HFF-Myc (cell line): ENCODE results near the gene RNF112.

Experiments used
- DNase-seq: peaks from one replicate; pipeline ENCODE4 v3.0.0-alpha.2; 2011; ENCODE audit warnings: low read depth; ENCODE audit errors: extremely low read depth
- H3K4me3 ChIP-seq: replicated peaks from 2 replicates; pipeline ENCODE4 v1.5.1; 2011; ENCODE audit warnings: low read depth, mild to moderate bottlenecking, control low read depth, low read length
- TF ChIP-seq, protein P1 (sequence below): IDR thresholded peaks from 2 replicates; pipeline ENCODE4 v1.5.1; 2012; ENCODE audit warnings: mild to moderate bottlenecking, low read depth, low read length, control low read depth; ENCODE audit errors: missing control alignments

Gene RNF112

GRCh38 chr17:19464031-19465026 is 53.3 kb downstream of the RNF112 start:
- no peak overlapping the region for H3K4me3 ChIP-seq
- DNase-seq = no peak
- TF ChIP-seq, protein P1, sequence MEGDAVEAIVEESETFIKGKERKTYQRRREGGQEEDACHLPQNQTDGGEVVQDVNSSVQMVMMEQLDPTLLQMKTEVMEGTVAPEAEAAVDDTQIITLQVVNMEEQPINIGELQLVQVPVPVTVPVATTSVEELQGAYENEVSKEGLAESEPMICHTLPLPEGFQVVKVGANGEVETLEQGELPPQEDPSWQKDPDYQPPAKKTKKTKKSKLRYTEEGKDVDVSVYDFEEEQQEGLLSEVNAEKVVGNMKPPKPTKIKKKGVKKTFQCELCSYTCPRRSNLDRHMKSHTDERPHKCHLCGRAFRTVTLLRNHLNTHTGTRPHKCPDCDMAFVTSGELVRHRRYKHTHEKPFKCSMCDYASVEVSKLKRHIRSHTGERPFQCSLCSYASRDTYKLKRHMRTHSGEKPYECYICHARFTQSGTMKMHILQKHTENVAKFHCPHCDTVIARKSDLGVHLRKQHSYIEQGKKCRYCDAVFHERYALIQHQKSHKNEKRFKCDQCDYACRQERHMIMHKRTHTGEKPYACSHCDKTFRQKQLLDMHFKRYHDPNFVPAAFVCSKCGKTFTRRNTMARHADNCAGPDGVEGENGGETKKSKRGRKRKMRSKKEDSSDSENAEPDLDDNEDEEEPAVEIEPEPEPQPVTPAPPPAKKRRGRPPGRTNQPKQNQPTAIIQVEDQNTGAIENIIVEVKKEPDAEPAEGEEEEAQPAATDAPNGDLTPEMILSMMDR = no peak
